Retina (tissue), 1 donor: Measurements from ENCODE around the gene OSBPL9.

Source experiments
- DNase-seq: peaks from one replicate; pipeline ENCODE4 v3.0.0-alpha.2; 2016

OSBPL9 gene

GRCh38 chr1:51610637-51611036 lies 6.3 kb upstream of the OSBPL9 start:
- no peak for DNase-seq

GRCh38 chr1:51612447-51612961 lies 4.4 kb upstream of the OSBPL9 start:
- no peak for DNase-seq

GRCh38 chr1:51615780-51616291 lies 1.1 kb upstream of the OSBPL9 start:
- no peak for DNase-seq

GRCh38 chr1:51616490-51616889 lies 402 bp upstream of the OSBPL9 start:
- DNase-seq, result no peak

- no peak for DNase-seq
Observed at GRCh38 chr1:51618715-51619114, 1.8 kb downstream of the OSBPL9 start.

GRCh38 chr1:51620470-51620869 lies 3.6 kb downstream of the OSBPL9 start:
- no peak for DNase-seq

GRCh38 chr1:51621161-51621560 lies 4.3 kb downstream of the OSBPL9 start:
- DNase-seq, result no peak

- no peak for DNase-seq
Observed at GRCh38 chr1:51621841-51622454, 5.1 kb downstream of the OSBPL9 start.

- no peak for DNase-seq
Observed at GRCh38 chr1:51622455-51622913, 5.6 kb downstream of the OSBPL9 start.

GRCh38 chr1:51623025-51623424 lies 6.1 kb downstream of the OSBPL9 start:
- no peak for DNase-seq

GRCh38 chr1:51623450-51623849 lies 6.6 kb downstream of the OSBPL9 start:
- no peak for DNase-seq

- DNase-seq, result no peak
Observed at GRCh38 chr1:51624855-51625254, 8.0 kb downstream of the OSBPL9 start.

- DNase-seq, result no peak
Observed at GRCh38 chr1:51627672-51628071, 10.8 kb downstream of the OSBPL9 start.

- no peak for DNase-seq
Observed at GRCh38 chr1:51628715-51629590, 12.1 kb downstream of the OSBPL9 start.

- DNase-seq, result no peak
Observed at GRCh38 chr1:51629918-51630317, 13.0 kb downstream of the OSBPL9 start.

GRCh38 chr1:51630393-51630792 lies 13.5 kb downstream of the OSBPL9 start:
- DNase-seq, result no peak

GRCh38 chr1:51630922-51631321 lies 14.0 kb downstream of the OSBPL9 start:
- no peak for DNase-seq

- DNase-seq, result no peak
Observed at GRCh38 chr1:51631747-51632146, 14.9 kb downstream of the OSBPL9 start.

- no peak for DNase-seq
Observed at GRCh38 chr1:51634618-51635017, 17.7 kb downstream of the OSBPL9 start.

GRCh38 chr1:51635615-51636014 lies 18.7 kb downstream of the OSBPL9 start:
- no peak for DNase-seq

- DNase-seq, result no peak
Observed at GRCh38 chr1:51636191-51636590, 19.3 kb downstream of the OSBPL9 start.

- DNase-seq, result no peak
Observed at GRCh38 chr1:51636764-51637522, 20.1 kb downstream of the OSBPL9 start.

- DNase-seq, result no peak
Observed at GRCh38 chr1:51638350-51638749, 21.5 kb downstream of the OSBPL9 start.
